ENCODE results near the gene CNTNAP2.

The CNTNAP2 gene

DNA sequence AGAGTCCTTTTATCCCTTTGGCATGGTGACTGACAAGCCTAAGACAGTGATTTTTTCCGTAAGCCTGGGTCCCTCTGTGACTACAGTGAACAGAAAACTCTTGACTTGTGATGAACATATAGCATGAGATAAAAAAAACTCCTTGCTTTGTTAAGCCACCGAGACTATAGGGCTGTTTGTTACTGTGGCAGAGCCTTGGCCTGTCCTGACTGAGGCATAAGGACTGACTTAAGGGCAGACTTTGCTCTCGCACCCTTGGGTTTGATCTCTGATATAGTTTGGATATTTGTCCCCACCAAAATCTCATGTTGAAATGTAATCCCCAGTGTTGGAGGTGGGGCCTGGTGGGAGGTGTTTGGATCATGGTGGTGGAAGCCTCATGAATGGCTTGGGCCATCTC, 2157.5 kb downstream of the CNTNAP2 start:
- no peak overlapping the region for H3K4me3 ChIP-seq (ENCODE audit: low read depth, low read length)
- no peak for TF ChIP-seq CTCF (IDR thresholded peaks at IDR 0.05; ENCODE audit: low read depth, low read length)
- in situ Hi-C loops (cut with HindIII; ENCODE audit: low sequenced_read_pairs), result no loop called here
- no peak for DNase-seq (ENCODE audit: low read depth, low spot score)

DNA sequence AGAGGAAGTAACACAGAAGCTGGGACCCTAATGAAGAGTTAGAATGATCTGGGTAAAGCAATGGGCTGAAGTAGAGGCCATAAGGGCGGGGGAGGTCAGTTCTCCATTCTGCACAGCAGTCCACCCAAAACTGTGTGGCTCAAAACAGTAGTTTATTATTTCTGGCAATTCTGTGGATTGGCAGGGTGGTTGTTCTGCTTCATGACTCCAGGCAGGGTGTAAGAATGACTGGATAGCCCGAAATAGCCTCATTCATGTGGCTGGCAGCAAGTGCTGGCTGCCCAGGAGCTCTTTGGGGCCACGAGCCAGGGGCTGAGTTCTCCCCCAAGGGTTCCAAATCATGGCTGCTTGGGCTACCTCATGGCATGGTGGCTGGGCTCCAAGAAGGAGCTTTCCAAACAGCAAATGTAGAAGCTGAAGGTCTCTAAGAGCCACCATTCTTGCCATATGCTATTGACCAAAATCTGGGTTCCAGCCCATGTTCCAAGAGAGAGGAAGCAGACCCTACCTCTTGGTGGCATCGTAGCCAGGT, 2158.8 kb downstream of the CNTNAP2 start:
- in situ Hi-C loops (cut with HindIII; ENCODE audit: low sequenced_read_pairs), result no loop called here
- no peak for TF ChIP-seq CTCF (IDR thresholded peaks at IDR 0.05; ENCODE audit: low read depth, low read length)
- DNase-seq (ENCODE audit: low read depth, low spot score), result no peak
- H3K4me3 ChIP-seq (ENCODE audit: low read depth, low read length), result no peak overlapping the region

GRCh38 chr7:148276314-148277041, 2159.9 kb downstream of the CNTNAP2 start:
- no peak for TF ChIP-seq CTCF (IDR thresholded peaks at IDR 0.05; ENCODE audit: low read depth, low read length)
- in situ Hi-C loops (cut with HindIII; ENCODE audit: low sequenced_read_pairs), result no loop called here
- DNase-seq (ENCODE audit: low read depth, low spot score), result no peak
- no peak overlapping the region for H3K4me3 ChIP-seq (ENCODE audit: low read depth, low read length)

GRCh38 chr7:148277042-148277660, 2160.6 kb downstream of the CNTNAP2 start:
- no peak for TF ChIP-seq CTCF (IDR thresholded peaks at IDR 0.05; ENCODE audit: low read depth, low read length)
- DNase-seq (ENCODE audit: low read depth, low spot score), result no peak
- H3K4me3 ChIP-seq (ENCODE audit: low read depth, low read length), result no peak overlapping the region
- in situ Hi-C loops (cut with HindIII; ENCODE audit: low sequenced_read_pairs), result no loop called here

DNA sequence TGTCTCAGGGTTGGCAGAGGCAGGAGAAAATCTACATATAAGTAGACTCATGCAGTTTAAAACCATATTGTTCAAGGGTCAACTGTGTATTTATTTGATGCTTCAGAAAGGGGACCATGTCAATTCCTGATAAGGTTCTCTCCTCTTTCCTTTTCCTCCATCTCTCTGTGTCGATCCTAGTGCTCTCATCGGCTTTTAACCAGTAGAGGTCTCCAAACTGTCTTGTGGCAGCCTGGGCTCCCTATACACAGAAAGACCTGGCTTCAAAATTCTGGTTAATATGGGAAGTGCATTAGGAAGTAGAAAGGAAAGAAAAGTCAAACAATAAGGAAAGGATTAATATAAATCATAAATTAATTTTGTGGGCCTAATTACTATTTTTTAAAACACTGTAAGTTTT, 2169.5 kb downstream of the CNTNAP2 start:
- in situ Hi-C loops (cut with HindIII; ENCODE audit: low sequenced_read_pairs), result no loop called here
- TF ChIP-seq CTCF (IDR thresholded peaks at IDR 0.05; ENCODE audit: low read depth, low read length), result peak; percentile 48
- DNase-seq (ENCODE audit: low read depth, low spot score), result peak; percentile 10
- no peak overlapping the region for H3K4me3 ChIP-seq (ENCODE audit: low read depth, low read length)

DNA sequence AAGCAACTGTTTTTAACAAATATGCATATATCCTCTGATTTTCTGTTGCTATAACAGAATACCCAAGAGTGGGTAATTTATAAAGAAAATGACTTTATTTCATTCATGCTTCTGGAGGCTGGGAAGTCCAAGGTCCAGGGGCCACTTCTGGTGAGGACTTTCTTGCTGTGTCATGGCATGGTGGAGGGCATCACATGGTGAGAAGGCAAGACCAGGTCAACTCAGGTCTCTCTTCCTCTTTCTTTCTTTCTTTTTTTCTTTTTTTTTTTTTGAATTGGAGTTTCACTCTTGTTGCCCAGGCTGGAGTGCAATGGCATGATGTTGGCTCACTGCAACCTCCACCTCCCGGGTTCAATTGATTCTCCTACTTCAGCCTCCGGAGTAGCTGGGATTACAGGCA, 2170.9 kb downstream of the CNTNAP2 start:
- no peak for TF ChIP-seq CTCF (IDR thresholded peaks at IDR 0.05; ENCODE audit: low read depth, low read length)
- DNase-seq (ENCODE audit: low read depth, low spot score), result no peak
- in situ Hi-C loops (cut with HindIII; ENCODE audit: low sequenced_read_pairs), result no loop called here
- no peak overlapping the region for H3K4me3 ChIP-seq (ENCODE audit: low read depth, low read length)

Measured in astrocyte of the spinal cord (primary cell).